ACHN (cell line): ENCODE results near the gene LDLR.
"Not testable (repeated sequence)": the region's sequence is repeated elsewhere in the genome, so short reads cannot be mapped to it uniquely, and the experiment has no call there.

Source experiments
- DNase-seq: peaks from one replicate; pipeline ENCODE4 v3.0.0-alpha.2; 2015
- in situ Hi-C: cut with HindIII; loops from 2 replicates; pipeline ENCODE4 v1.10.0; 2017; ENCODE audit warnings: low sequenced_read_pairs, low pct_ligation_motif_present, low pct_unique_long_range_greater_than_20kb

The LDLR gene

DNA sequence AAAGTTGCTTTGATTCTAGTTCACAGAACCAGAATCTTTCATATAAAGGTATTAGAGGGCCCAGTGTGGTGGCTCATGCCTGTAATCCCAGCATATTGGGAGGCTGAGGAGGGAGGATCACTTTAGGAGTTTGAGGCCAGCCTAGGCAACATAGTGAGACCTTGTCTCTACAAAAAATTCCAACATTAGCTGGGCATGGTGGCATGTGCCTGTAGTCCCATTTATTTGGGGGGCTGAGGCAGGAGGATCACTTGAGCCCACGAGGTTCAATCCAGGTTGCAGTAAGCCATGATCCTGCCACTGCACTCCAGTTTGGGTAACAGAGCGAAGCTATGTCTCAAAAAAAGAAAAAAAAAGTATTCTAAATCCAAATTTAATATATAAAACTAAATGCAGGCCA is 9.1 kb downstream of the LDLR start:
- in situ Hi-C loops = no loop called here
- no peak for DNase-seq

GRCh38 chr19:11098861-11099260 is 9.6 kb downstream of the LDLR start:
- in situ Hi-C loops = no loop called here
- DNase-seq = no peak

DNA sequence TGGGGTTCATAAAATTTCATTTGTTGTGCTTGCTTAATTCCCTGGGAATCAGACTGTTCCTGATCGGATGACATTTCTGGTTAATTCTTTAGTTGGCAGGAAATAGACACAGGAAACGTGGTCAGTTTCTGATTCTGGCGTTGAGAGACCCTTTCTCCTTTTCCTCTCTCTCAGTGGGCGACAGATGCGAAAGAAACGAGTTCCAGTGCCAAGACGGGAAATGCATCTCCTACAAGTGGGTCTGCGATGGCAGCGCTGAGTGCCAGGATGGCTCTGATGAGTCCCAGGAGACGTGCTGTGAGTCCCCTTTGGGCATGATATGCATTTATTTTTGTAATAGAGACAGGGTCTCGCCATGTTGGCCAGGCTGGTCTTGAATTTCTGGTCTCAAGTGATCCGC is 10.8 kb downstream of the LDLR start:
- in situ Hi-C loops = no loop called here
- DNase-seq = no peak

- no peak for DNase-seq
- in situ Hi-C loops = no loop called here
These were observed 11.8 kb downstream of the LDLR start for GRCh38 chr19:11101057-11101456.

DNA sequence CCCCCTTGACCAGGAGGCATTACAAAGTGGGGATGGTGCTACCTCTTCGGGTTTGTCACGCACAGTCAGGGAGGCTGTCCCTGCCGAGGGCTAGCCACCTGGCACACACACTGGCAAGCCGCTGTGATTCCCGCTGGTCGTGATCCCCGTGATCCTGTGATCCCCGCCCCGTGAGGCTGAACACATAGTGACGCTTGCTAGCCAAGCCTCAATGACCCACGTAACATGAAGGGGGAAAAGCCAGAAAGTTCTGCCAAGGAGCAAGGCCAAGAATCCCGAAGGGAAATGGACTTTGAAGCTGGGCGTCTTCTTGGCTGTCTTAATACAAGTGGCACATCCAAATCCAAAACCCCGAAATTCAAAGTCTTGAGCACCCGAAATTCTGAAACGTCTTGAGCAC is 13.7 kb downstream of the LDLR start:
- no peak for DNase-seq
- in situ Hi-C loops = no loop called here

DNA sequence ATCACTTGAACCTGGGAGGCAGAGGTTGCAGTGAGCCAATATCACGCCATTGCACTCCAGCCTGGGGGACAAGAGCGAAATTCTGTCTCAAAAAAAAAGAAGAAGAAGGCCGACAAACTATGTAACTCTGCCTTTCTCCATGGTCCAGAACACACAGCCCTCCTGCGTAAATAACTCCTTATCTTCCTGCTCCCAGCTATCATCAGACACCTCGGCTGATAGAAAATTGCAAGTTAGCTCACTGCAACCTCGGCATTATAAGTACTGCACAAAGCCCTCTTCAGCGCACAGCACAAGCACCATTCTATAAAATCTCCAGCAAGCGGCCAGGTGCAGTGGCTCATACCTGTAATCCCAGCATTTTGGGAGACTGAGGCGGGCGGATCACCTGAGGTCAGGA is 14.4 kb downstream of the LDLR start:
- in situ Hi-C loops, DNase-seq: not testable (repeated sequence)

DNA sequence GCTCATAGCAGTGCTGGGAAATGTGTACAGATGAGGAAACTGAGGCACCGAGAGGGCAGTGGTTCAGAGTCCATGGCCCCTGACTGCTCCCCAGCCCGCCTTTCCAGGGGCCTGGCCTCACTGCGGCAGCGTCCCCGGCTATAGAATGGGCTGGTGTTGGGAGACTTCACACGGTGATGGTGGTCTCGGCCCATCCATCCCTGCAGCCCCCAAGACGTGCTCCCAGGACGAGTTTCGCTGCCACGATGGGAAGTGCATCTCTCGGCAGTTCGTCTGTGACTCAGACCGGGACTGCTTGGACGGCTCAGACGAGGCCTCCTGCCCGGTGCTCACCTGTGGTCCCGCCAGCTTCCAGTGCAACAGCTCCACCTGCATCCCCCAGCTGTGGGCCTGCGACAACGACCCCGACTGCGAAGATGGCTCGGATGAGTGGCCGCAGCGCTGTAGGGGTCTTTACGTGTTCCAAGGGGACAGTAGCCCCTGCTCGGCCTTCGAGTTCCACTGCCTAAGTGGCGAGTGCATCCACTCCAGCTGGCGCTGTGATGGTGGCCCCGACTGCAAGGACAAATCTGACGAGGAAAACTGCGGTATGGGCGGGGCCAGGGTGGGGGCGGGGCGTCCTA is 15.9 kb downstream of the LDLR start:
- in situ Hi-C loops = no loop called here
- no peak for DNase-seq

GRCh38 chr19:11106477-11106876 is 17.2 kb downstream of the LDLR start:
- in situ Hi-C loops = no loop called here
- DNase-seq = no peak

DNA sequence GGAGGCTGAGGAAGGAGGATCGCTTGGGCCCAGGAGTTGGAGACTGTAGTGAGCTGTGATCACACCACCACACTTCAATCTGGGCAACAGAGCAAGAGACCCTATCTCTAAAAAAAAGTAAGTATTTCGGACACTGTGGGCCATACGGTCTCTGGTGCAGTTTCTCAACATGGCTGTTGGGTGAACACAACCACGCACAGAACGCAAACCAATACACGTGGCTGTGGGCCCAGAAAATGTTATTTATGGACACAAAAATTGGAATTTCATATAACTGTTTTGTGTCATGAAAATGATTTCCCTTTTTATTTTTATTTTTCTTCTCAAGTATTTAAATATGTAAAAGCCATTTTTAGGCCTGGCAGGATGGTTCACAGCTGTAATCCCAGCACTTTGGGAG is 19.5 kb downstream of the LDLR start:
- in situ Hi-C loops = no loop called here
- DNase-seq = no peak

- in situ Hi-C loops = no loop called here
- no peak for DNase-seq
These were observed 22.0 kb downstream of the LDLR start for GRCh38 chr19:11111117-11111770.

- in situ Hi-C loops = no loop called here
- no peak for DNase-seq
These were observed 22.5 kb downstream of the LDLR start for GRCh38 chr19:11111771-11112144.

- in situ Hi-C loops = no loop called here
- no peak for DNase-seq
These were observed 24.0 kb downstream of the LDLR start for GRCh38 chr19:11113140-11113708.

DNA sequence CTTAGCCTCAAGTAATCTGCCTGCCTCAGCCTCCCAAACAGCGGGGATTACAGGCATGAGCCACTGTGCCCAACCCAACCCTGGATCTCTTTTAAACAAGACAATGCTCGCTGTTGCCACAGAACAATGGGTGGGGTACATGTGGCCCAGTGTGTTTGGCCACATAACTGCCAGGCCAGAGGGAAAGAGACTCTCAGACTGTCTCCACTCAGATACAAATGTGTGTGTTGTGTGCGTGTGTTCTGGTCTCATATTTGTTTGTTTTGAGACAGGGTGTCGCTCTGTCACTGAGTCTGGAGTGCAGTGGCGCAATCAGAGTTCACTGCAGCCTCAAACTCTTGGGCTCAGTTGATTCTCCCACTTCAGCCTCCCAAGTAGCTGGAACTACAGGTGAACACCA is 25.8 kb downstream of the LDLR start:
- in situ Hi-C loops = no loop called here
- DNase-seq = no peak

GRCh38 chr19:11115895-11116446 is 26.7 kb downstream of the LDLR start:
- in situ Hi-C loops = no loop called here
- no peak for DNase-seq

GRCh38 chr19:11116507-11116906 is 27.2 kb downstream of the LDLR start:
- in situ Hi-C loops = no loop called here
- no peak for DNase-seq

DNA sequence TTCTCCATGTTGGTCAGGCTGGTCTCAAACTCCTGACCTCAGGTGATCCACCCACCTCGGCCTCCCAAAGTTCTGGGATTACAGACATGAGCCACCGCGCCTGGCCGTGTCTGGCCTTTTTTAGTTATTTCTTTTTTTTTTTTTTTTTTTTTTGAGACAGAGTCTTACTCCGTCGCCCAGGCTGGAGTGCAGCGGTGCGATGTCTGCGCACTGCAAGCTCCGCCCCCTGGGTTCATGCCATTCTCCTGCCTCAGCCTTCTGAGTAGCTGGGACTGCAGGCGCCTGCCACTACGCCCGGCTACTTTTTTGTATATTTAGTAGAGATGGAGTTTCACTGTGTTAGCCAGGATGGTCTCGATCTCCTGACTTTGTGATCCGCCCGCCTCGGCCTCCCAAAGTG is 32.7 kb downstream of the LDLR start:
- DNase-seq, in situ Hi-C loops: not testable (repeated sequence)

- in situ Hi-C loops = no loop called here
- DNase-seq = no peak
These were observed 33.9 kb downstream of the LDLR start for GRCh38 chr19:11123114-11123513.

- in situ Hi-C loops, DNase-seq: not testable (repeated sequence)
These were observed 34.9 kb downstream of the LDLR start for GRCh38 chr19:11124157-11124556.

- in situ Hi-C loops = no loop called here
- DNase-seq = peak; percentile 69
These were observed 36.9 kb downstream of the LDLR start for GRCh38 chr19:11125994-11126685.
